Loucy (cell line): ENCODE measurements around the gene CLEC18A.

Source experiments
- CTCF ChIP-seq: fragments of 200-600 bp; sonication (generic); conservative IDR thresholded peaks from 2 replicates; pipeline ENCODE4 v1.5.1; 2014; ENCODE audit warnings: mild to moderate bottlenecking, antibody characterized with exemption, low read length
- EZH2phosphoT487 ChIP-seq: fragments of 200-600 bp; IDR thresholded peaks from 2 replicates; pipeline ENCODE4 v1.6.1; 2018; ENCODE audit warnings: antibody characterized with exemption, mild to moderate bottlenecking, moderate library complexity, borderline replicate concordance

- TF ChIP-seq CTCF (no peak), EZH2phosphoT487 (no peak)
Measured at GRCh38 chr16:69932228-69932627, 18.9 kb upstream of the CLEC18A start.
